HG02970 (cell line): ENCODE measurements around the gene CDCP2.
"Not testable (repeated sequence)": the region's sequence is repeated elsewhere in the genome, so short reads cannot be mapped to it uniquely, and the experiment has no call there.

ENCODE experiments used
- ATAC-seq: cut with Tn5 transposase; IDR thresholded peaks from one replicate; pipeline ENCODE4 v1.9.1; 2021; ENCODE audit warnings: mild to moderate bottlenecking, moderate library complexity, moderate number of reproducible peaks; ENCODE audit not compliant: unreplicated experiment, low FRiP score

The CDCP2 gene

DNA sequence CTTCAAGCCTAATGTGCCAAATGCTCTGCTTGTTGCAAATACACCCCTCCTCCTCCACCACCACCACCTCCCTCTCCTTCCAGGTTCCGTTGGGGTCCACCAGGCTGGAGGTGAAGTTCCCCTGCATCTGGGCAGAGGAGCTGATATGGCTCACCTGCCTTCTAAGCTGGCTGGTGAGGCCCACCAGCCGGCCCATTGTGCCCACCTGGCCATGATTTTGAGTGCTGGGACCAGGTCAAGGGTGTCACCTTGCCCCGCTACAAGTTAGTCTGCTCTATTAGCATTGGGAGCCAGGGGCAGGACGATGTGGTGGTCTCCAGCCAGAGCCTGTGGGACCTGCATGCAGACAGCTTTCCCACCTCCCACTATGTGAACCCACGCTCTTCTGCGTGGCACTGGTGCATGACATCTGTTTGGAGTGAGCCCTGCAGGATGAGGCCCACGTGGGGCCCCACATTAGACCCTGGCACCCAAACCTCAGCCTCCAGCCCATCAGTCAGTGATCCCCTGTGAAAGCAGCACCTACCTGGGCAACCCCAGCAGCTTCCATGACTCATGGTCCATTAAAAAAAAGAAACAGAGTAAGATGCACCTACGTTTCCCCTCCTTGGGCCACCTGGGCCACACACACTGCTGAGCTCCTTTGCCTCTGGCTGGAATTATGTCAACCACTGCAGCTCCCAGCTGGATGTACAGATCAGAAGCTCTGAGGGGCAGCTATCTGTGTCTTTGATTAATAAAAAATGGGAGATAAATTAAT, 15.6 kb upstream of the CDCP2 start:
- ATAC-seq, result no peak

- no peak for ATAC-seq
These were observed 14.8 kb upstream of the CDCP2 start for GRCh38 chr1:54167422-54168139.

GRCh38 chr1:54166357-54166756, 13.6 kb upstream of the CDCP2 start:
- not testable (repeated sequence) for ATAC-seq

DNA sequence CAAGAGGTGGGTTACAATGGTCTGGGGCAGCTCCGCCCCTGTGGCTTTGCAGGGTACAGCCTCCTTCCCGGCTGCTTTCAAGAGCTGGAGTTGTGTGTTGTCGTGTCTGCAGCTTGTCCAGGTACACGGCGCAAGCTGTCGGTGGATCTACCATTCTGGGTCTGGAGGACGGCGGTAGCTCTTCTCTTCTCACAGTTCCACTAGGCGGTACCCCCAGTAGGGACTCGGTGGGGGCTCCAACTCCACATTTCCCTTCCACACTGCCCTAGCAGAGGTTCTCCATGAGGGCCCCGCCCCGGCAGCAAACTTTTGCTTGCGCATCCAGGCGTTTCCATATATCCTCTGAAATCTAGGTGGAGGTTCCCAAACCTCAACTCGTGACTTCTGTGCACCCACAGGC, 12.3 kb upstream of the CDCP2 start:
- ATAC-seq, result no peak

- no peak for ATAC-seq
These were observed 10.8 kb upstream of the CDCP2 start for GRCh38 chr1:54163573-54163972.

GRCh38 chr1:54163051-54163450, 10.3 kb upstream of the CDCP2 start:
- ATAC-seq, result no peak

DNA sequence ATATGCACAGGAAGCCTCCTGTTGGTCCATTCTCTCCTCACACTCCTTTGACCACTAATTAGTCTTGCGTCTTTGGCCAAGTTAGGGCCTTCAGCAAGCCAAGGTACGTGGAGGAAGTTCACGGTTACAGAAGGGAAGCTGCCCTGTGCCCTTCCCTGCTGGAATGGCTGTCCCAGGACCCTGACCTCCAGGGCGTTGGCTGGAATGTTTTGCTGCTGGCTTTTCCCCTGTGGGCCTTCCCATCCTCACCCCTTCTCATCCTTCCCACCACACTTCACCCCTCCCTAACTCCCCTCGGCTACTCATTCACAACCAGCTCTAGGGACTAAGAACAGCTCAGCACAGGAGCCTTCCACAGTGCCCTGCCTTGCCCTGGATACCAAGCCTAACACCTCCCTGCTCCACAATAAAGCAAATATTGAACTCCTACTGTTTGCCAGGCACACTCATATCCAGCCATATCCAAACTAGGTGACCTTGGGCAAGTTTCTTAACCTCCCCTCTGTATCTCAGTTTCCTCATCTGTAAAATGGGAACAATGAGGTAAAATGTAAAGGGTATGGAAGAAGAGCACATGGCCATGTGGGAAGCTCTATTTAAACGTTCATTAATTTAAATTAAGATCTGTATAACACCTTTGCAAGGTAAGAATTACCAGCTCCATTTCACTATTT, 8.8 kb upstream of the CDCP2 start:
- ATAC-seq, result no peak

- ATAC-seq, result no peak
These were observed 7.6 kb upstream of the CDCP2 start for GRCh38 chr1:54160351-54160750.

- no peak for ATAC-seq
These were observed 7.0 kb upstream of the CDCP2 start for GRCh38 chr1:54159733-54160316.

DNA sequence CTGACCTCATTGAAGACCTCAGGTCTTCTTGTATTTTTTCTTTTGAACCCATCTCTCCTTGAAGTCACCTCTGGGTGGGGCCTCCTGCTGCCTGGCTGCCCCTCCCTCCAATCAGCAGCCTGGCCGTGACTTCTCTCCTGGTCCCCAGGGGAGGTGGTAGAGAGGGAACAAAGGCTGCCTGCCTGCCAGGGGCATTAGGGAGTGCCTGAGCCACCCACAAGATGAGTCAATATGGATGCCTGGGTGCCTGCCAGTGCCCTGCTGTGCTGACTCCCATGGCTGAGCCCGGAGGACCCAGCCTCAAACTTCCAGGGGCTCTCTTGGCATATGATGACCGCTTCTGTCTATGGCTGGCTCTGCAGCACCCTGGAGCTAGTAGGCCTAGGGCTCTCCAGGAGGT, 5.3 kb upstream of the CDCP2 start:
- ATAC-seq, result no peak

DNA sequence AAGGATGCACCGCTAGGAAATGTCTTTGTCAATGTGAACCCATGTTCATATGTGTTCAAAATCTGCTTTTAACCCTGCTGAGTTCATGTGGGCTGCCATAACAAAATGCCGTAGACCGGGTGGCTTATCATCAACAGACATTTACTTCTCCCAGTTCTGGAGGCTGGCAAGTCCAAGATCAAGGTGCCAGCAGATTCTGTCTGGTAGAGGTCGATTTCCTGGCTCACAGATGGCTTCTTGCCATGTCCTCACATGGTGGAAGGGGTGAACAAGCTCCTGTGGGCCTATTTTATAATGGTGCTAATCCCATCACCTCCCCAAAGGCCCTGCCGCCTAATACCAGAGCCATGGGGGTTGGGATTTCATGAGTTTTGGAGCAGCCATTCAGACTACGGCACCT, 4.6 kb upstream of the CDCP2 start:
- ATAC-seq, result no peak

GRCh38 chr1:54156986-54157385, 4.2 kb upstream of the CDCP2 start:
- no peak for ATAC-seq

- ATAC-seq, result no peak
These were observed 3.4 kb upstream of the CDCP2 start for GRCh38 chr1:54156201-54156600.

- ATAC-seq, result no peak
These were observed 987 bp upstream of the CDCP2 start for GRCh38 chr1:54153535-54154439.

- no peak for ATAC-seq
These were observed 1.8 kb downstream of the CDCP2 start for GRCh38 chr1:54151013-54151412.

- ATAC-seq, result no peak
These were observed 3.1 kb downstream of the CDCP2 start for GRCh38 chr1:54149734-54150133.

DNA sequence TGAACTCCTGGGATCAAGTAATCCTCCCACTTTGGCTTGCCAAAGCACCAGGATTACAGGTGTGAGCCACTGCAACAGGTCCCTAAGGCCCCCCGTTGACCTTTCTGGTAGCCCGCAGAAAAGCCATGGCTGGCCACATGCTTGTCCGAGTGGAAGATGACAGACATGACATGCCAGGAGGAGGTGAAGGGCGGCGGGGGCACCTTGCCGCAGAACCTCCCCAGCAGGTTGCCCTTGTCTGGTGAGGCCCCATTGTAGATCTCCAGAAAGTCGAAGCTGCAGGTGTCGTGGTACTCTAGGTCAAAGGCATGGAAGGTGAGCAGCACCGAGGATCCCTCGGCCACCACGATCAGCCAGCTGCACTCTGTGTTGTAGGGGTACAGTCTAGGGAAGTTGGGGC, 8.4 kb downstream of the CDCP2 start:
- ATAC-seq, result no peak

DNA sequence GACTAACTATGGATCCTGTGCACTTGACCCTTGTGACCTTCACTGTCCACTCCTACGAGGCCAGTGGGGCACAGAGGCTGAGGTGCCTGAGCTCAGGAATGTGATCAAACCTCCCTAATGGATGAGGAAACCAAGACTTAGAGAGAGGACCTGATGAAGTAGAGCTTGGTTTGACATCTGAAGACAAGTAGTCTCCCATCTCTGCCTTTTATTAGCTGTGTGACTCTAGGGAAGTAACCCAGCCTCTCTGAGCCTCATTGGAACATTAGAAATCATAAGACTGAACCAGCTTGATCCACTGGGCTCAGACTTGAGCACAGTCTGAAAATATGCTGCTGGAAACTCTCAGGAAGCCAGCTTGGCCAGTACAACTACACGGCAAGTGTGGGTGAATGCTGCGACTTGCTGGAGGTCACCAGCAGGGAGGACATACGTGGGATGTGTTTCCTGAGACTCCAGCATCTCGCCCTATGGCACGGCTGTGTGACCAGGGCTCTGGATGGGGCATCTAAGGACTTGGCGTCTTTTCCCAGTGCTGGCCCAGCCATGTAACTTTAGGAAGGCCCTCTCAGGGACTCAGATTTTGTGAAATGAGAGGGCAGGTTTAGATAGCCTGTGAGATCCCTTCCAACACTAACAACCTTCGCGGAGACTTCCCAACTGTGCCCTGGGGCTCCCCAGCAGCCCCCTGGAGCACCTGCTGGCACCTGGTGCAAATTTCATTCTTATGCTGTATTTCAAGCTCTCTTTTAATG, 10.5 kb downstream of the CDCP2 start:
- no peak for ATAC-seq

- no peak for ATAC-seq
These were observed 13.1 kb downstream of the CDCP2 start for GRCh38 chr1:54139711-54140110.
